GM12873 (cell line): ENCODE results near the gene APMAP.

Experiments
- CTCF ChIP-seq: IDR thresholded peaks from 2 replicates; pipeline ENCODE4 v1.5.1; 2012; ENCODE audit warnings: low read depth, mild to moderate bottlenecking, moderate library complexity, low read length, control low read depth; ENCODE audit not compliant: insufficient read depth; ENCODE audit errors: missing control alignments

APMAP gene

GRCh38 chr20:24992487-24993205, at the start of gene APMAP:
TSS of gene APMAP (minus strand) at chr20:24992751. CDS start at chr20:24992688, 63 bp downstream.
- no peak for TF ChIP-seq CTCF

GRCh38 chr20:25041813-25042530, 49.4 kb upstream of the APMAP start:
- no peak for TF ChIP-seq CTCF

GRCh38 chr20:25040438-25040831, 47.9 kb upstream of the APMAP start:
- no peak for TF ChIP-seq CTCF

- TF ChIP-seq CTCF, result no peak
Measured at GRCh38 chr20:25039697-25040437, 47.3 kb upstream of the APMAP start.

GRCh38 chr20:25038591-25039015, 46.1 kb upstream of the APMAP start:
- no peak for TF ChIP-seq CTCF

- TF ChIP-seq CTCF, result no peak
Measured at GRCh38 chr20:25038103-25038410, 45.5 kb upstream of the APMAP start.
